H1 (cell line): ENCODE data around the gene SPATA7. TPM values are rescaled to one million over a fixed set of nuclear protein-coding genes. Genes with fewer than 3 reads are reported as not detected.

Experiments used
- EGR1 ChIP-seq: IDR thresholded peaks from 2 replicates; pipeline ENCODE4 v1.6.1; 2011; ENCODE audit warnings: low read depth, low read length, borderline replicate concordance
- NRF1 ChIP-seq: IDR thresholded peaks from 2 replicates; pipeline ENCODE4 v1.6.1; 2011; ENCODE audit warnings: mild to moderate bottlenecking, low read depth, low read length, improper control_type of control experiment
- POLR2AphosphoS5 ChIP-seq: IDR thresholded peaks from 2 replicates; pipeline ENCODE4 v1.6.1; 2011; ENCODE audit warnings: low read depth, low read length
- polyA plus RNA-seq, 7 experiments: library from polyadenylated mRNA; depleted of rRNA in 3 of 7; stranded (reverse) in 5 of 7; unstranded in 2 of 7; fragments of >200 nt in 5 of 7; fragments of 200-250 nt in 2 of 7; gene quantifications; 1 replicate in 5 of 7; 2 replicates in 1 of 7; 4 replicates in 1 of 7; pipeline versions ENCODE4 v1.2.1 to v1.2.3, GENCODE V29; 2011 to 2013; ENCODE audit warnings: missing spikeins in 2 of 7, mixed read lengths in 2 of 7
- total RNA-seq: library from RNA; stranded (reverse); fragmentation: NEBNext Ultra II Directional; extraction: Animal tissue kit (Norgen Biotek cat#: 25700); gene quantifications from 2 replicates; pipeline ENCODE4 v1.2.1, GENCODE V29; 2021

SPATA7 gene
- total and polyA plus RNA-seq, 2 of the 8 experiments (the other 6 are each of a cell fraction or from before 2014, with no cell fraction given), result 3.8 to 6.7 TPM

- no peak for TF ChIP-seq NRF1
- TF ChIP-seq EGR1, result no peak
- TF ChIP-seq POLR2AphosphoS5, result no peak
Observed at GRCh38 chr14:88430976-88431375, 45.5 kb downstream of the SPATA7 start (continued).
